G401.6 (cell line): ENCODE results near the gene ADGRV1.

Source experiments
- FAIRE-seq: peaks from 2 replicates; lab custom pipeline; 2012; peaks lifted over from hg19 to GRCh38; lab: Jason Lieb, UNC

ADGRV1 gene

GRCh38 chr5:91174396-91174795 lies 615.8 kb downstream of the ADGRV1 start:
- FAIRE-seq, result no peak

GRCh38 chr5:91175708-91176107 lies 617.1 kb downstream of the ADGRV1 start:
- no peak for FAIRE-seq

GRCh38 chr5:91176288-91177016 lies 617.9 kb downstream of the ADGRV1 start:
- no peak for FAIRE-seq

- no peak for FAIRE-seq
Measured at GRCh38 chr5:91177085-91177484, 618.5 kb downstream of the ADGRV1 start.

- no peak for FAIRE-seq
Measured at GRCh38 chr5:91177639-91178038, 619.0 kb downstream of the ADGRV1 start.

- FAIRE-seq, result no peak
Measured at GRCh38 chr5:91178461-91178860, 619.9 kb downstream of the ADGRV1 start.

- FAIRE-seq, result no peak
Measured at GRCh38 chr5:91179018-91179417, 620.4 kb downstream of the ADGRV1 start.

GRCh38 chr5:91180506-91180905 lies 621.9 kb downstream of the ADGRV1 start:
- no peak for FAIRE-seq

- no peak for FAIRE-seq
Measured at GRCh38 chr5:91182763-91183162, 624.2 kb downstream of the ADGRV1 start.

GRCh38 chr5:91183743-91184142 lies 625.1 kb downstream of the ADGRV1 start:
- no peak for FAIRE-seq

- FAIRE-seq, result no peak
Measured at GRCh38 chr5:91186101-91186500, 627.5 kb downstream of the ADGRV1 start.

GRCh38 chr5:91187032-91187431 lies 628.4 kb downstream of the ADGRV1 start:
- FAIRE-seq, result no peak

- FAIRE-seq, result no peak
Measured at GRCh38 chr5:91188755-91189154, 630.2 kb downstream of the ADGRV1 start.

- FAIRE-seq, result no peak
Measured at GRCh38 chr5:91189480-91190313, 631.1 kb downstream of the ADGRV1 start.

- no peak for FAIRE-seq
Measured at GRCh38 chr5:91190314-91190690, 631.7 kb downstream of the ADGRV1 start.

- no peak for FAIRE-seq
Measured at GRCh38 chr5:91194824-91195381, 636.3 kb downstream of the ADGRV1 start.

- no peak for FAIRE-seq
Measured at GRCh38 chr5:91200692-91201091, 642.1 kb downstream of the ADGRV1 start.

GRCh38 chr5:91206103-91206502 lies 647.5 kb downstream of the ADGRV1 start:
- FAIRE-seq, result no peak

- no peak for FAIRE-seq
Measured at GRCh38 chr5:91206734-91207133, 648.1 kb downstream of the ADGRV1 start.

GRCh38 chr5:91207248-91207647 lies 648.7 kb downstream of the ADGRV1 start:
- FAIRE-seq, result no peak

GRCh38 chr5:91211997-91212713 lies 653.6 kb downstream of the ADGRV1 start:
- FAIRE-seq, result no peak

GRCh38 chr5:91212714-91213092 lies 654.1 kb downstream of the ADGRV1 start:
- no peak for FAIRE-seq
